WTC11 (cell line): ENCODE measurements around the gene RPTN.

Source experiments
- E2F4 ChIP-seq: sonication (generic); formaldehyde crosslinking; IDR thresholded peaks from 2 replicates; pipeline ENCODE4 v1.8.1; 2022; ENCODE audit warnings: low read depth, mild to moderate bottlenecking, moderate library complexity, missing genetic modification reagents, borderline replicate concordance
- JUN ChIP-seq: sonication (generic); formaldehyde crosslinking; IDR thresholded peaks from 2 replicates; pipeline ENCODE4 v1.8.0; 2023; ENCODE audit warnings: mild to moderate bottlenecking, missing genetic modification reagents
- ZBTB43 ChIP-seq: sonication (generic); formaldehyde crosslinking; IDR thresholded peaks from 2 replicates; pipeline ENCODE4 v1.8.1; 2023; ENCODE audit warnings: mild to moderate bottlenecking, missing genetic modification reagents
- ZSCAN18 ChIP-seq: fragments of 250-450 bp; sonication (Bioruptor Pico); IDR thresholded peaks from 2 replicates; pipeline ENCODE4 v2.1.2; 2022; ENCODE audit warnings: mild to moderate bottlenecking, moderate library complexity

- TF ChIP-seq ZBTB43 (no peak), E2F4 (CRISPR knock-in tag) (no peak), ZSCAN18 (no peak), JUN (CRISPR knock-in tag) (no peak)
Measured at GRCh38 chr1:152110860-152111514, 48.0 kb downstream of the RPTN start.
